ENCODE measurements around the gene MGAT5.

DNA sequence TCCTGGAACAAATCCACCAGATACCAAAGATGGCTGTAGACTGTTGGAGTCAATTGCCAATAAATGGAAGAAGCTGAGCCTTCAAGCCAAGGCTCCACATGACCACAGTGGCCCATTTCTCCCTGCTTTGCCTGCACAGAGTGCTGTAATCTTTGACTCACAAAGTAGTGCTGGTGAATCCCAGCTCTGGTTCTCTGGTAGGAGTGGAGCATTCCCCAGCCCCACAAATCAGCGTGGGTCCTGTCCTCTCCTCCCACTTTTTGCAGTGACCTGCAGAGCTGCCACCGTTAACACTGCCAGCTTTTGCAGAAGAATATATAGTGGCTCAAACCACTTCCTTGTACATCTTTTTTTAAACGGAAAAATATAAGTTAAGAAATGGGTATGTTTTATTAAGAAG lies 93.9 kb downstream of the MGAT5 start:
- TF ChIP-seq POLR2A (IDR thresholded peaks at IDR 0.05) = no peak
- no peak for TF ChIP-seq EP300 (IDR thresholded peaks at IDR 0.05)
